Suprapubic skin (tissue), 4 donors: ENCODE results near the gene NOC4L. TPM values are rescaled to one million over a fixed set of nuclear protein-coding genes. Genes with fewer than 3 reads are reported as not detected.

Experiments used
- DNase-seq, 2 donors: peaks; one replicate each; pipeline ENCODE4 v3.0.0-alpha.2; 2019; ENCODE audit warnings: low spot score in 2 of 2
- H3K27ac ChIP-seq: fragments of 200-600 bp; sonication (generic); one replicate; pipeline ENCODE4 v1.5.1; 2019
- H3K27me3 ChIP-seq: fragments of 200-600 bp; sonication (generic); one replicate; pipeline ENCODE4 v1.5.1; 2019
- H3K36me3 ChIP-seq: fragments of 200-600 bp; sonication (generic); one replicate; pipeline ENCODE4 v1.5.1; 2019
- H3K4me1 ChIP-seq: fragments of 200-600 bp; sonication (generic); one replicate; pipeline ENCODE4 v1.5.1; 2019
- H3K4me3 ChIP-seq: fragments of 200-600 bp; sonication (generic); one replicate; pipeline ENCODE4 v1.5.1; 2019; ENCODE audit warnings: mild to moderate bottlenecking
- H3K9me3 ChIP-seq: fragments of 200-600 bp; sonication (generic); one replicate; pipeline ENCODE4 v1.5.1; 2019
- CTCF ChIP-seq, 2 donors: fragments of 200-600 bp in 1 of 2; fragments of 450-650 bp in 1 of 2; sonication (generic) in 1 of 2; IDR thresholded peaks; one replicate each; pipeline ENCODE4 v1.5.1; 2016 to 2019; ENCODE audit warnings: antibody characterized with exemption in 2 of 2, mild to moderate bottlenecking in 1 of 2, moderate library complexity in 1 of 2
- EP300 ChIP-seq: sonication (generic); formaldehyde crosslinking; IDR thresholded peaks from one replicate; pipeline ENCODE4 v1.6.1; 2017; ENCODE audit warnings: antibody characterized with exemption
- POLR2A ChIP-seq, 2 donors: fragments of 450-650 bp; IDR thresholded peaks; one replicate each; pipeline ENCODE4 v1.6.1; 2017; ENCODE audit warnings: antibody characterized with exemption in 2 of 2, mild to moderate bottlenecking in 2 of 2, moderate library complexity in 2 of 2
- POLR2AphosphoS5 ChIP-seq, 3 donors: sonication (generic); formaldehyde crosslinking; IDR thresholded peaks; one replicate each; pipeline ENCODE4 v1.6.1; 2017; ENCODE audit warnings: antibody characterized with exemption in 3 of 3
- WGBS: methylation state at CpG from one replicate; pipeline ENCODE4 v1.1.5; 2018; 5-methylcytosine and 5-hydroxymethylcytosine counted together
- total RNA-seq, 4 donors: library from RNA; depleted of rRNA; stranded (reverse); fragments of >200 nt; gene quantifications; one replicate each; pipeline ENCODE4 v1.1.0, GENCODE V29; 2016

NOC4L gene
- total RNA-seq, 4 donors from 2014 or later: 13.9 to 20.4 (median 16.0) TPM

DNA sequence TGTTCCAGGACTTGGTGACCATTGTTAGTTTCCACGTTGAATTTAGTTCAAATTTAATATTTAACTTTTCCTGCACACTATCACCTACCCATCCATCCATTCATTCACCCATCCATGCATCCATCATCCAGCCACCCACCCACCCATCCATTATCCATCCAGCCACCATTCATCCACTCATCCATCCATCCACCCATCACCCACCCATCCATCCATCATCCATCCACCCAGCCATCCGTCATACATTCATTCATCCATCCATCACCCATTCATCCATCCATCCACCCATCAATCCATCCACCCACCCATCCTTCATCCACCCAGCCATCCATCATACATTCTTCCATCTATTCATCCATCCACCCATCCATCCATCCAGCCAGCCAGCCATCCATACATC is 21.8 kb downstream of the NOC4L start:
- WGBS: 95% methylated on average over 2 of the region's 2 CpGs
- TF ChIP-seq POLR2AphosphoS5 (IDR thresholded peaks at IDR 0.05) (no peak), POLR2A (IDR thresholded peaks at IDR 0.05) (no peak), EP300 (no peak), CTCF (IDR thresholded peaks at IDR 0.05) (no peak)
- DNase-seq: no peak
- Histone ChIP-seq H3K4me1 (peaks cover 22% of the 10 kb centered on the region), H3K27ac (no peak overlapping the region), H3K9me3 (no peaks in the 10 kb centered on the region), H3K36me3 (no peaks in the 10 kb centered on the region), H3K27me3 (peaks cover 48% of the 10 kb centered on the region), H3K4me3 (no peak overlapping the region)

DNA sequence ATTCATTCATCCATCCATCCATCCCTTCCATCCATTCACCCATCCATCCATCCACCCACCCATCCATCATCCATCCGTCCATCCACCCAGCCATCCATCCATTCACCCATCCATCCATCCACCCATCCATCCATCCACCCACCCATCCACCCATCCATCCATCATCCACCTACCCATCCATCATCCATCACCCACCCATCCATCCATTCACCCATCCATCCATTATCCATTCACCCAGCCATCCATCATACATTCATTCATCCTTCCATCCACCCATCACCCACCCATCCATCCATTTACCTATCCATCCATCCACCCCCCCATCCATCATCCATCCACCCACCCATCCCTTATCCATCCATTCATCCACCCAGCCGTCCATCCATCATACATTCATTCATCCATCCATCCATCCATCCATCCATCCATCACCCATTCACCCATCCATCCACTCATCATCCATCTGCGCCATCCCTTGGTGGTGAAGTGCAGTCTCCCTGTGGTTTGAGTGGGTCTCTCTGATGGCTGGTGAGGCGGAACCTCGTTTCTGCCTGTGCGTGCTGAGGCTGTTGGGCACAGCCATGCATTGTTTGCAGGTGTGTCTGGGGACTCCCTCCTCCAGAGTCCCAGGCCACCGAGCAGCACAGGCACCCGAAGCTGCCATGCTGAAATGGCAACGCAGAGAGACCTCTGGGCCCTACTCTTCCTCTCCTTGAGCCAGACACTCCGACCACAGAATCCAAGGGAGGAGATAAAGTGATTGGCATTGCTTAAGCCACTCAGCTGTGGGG is 22.7 kb downstream of the NOC4L start:
- no peak overlapping the region for H3K4me3 ChIP-seq
- no peak overlapping the region for H3K27ac ChIP-seq
- no peak for DNase-seq
- peaks cover 54% of the 10 kb centered on the region for H3K27me3 ChIP-seq
- peaks cover 19% of the 10 kb centered on the region for H3K4me1 ChIP-seq
- H3K9me3 ChIP-seq: no peaks in the 10 kb centered on the region
- 95% methylated on average over 10 of the region's 10 CpGs for WGBS
- no peak for TF ChIP-seq EP300
- no peak for TF ChIP-seq POLR2A (IDR thresholded peaks at IDR 0.05)
- no peak for TF ChIP-seq POLR2AphosphoS5 (IDR thresholded peaks at IDR 0.05)
- TF ChIP-seq CTCF (IDR thresholded peaks at IDR 0.05): no peak
- no peaks in the 10 kb centered on the region for H3K36me3 ChIP-seq

GRCh38 chr12:132167611-132168310 is 23.5 kb downstream of the NOC4L start:
- Histone ChIP-seq H3K4me3 (no peak overlapping the region), H3K27me3 (peaks cover 62% of the 10 kb centered on the region), H3K36me3 (no peaks in the 10 kb centered on the region), H3K4me1 (peaks cover 12% of the 10 kb centered on the region), H3K9me3 (no peaks in the 10 kb centered on the region), H3K27ac (no peak overlapping the region)
- TF ChIP-seq EP300 (no peak), POLR2AphosphoS5 (IDR thresholded peaks at IDR 0.05) (no peak), CTCF (IDR thresholded peaks at IDR 0.05) (no peak), POLR2A (IDR thresholded peaks at IDR 0.05) (no peak)
- no peak for DNase-seq
- WGBS: 76% methylated on average over 30 of the region's 30 CpGs

- WGBS: 84% methylated on average over 10 of the region's 31 CpGs
- Histone ChIP-seq H3K27ac (no peak overlapping the region), H3K9me3 (no peaks in the 10 kb centered on the region), H3K4me1 (peaks cover 5% of the 10 kb centered on the region), H3K27me3 (peaks cover 62% of the 10 kb centered on the region), H3K36me3 (no peaks in the 10 kb centered on the region), H3K4me3 (no peak overlapping the region)
- DNase-seq: no peak
- TF ChIP-seq POLR2AphosphoS5 (IDR thresholded peaks at IDR 0.05) (no peak), POLR2A (IDR thresholded peaks at IDR 0.05) (no peak), EP300 (no peak), CTCF (IDR thresholded peaks at IDR 0.05) (no peak)
These were observed 24.2 kb downstream of the NOC4L start for GRCh38 chr12:132168311-132169031.

DNA sequence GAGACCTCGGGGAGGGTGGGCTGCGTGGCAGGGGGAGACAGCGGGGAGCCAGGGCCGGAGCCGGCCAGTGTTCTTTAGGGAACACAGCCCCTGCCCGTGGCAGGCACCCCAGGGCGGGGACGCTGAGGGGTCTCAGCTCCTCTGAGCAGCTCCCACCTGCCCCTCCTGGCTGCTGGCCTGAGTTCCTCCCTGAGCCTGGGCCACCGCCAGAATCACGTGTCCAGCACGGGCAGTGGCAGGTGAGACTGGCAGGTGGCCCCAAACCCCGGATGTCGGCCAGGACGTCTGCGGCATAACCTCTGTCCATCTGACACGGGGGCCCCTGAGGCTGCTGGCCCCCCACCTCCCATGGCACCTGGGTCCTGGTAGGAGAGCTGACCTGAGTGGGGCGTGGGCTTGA is 25.1 kb downstream of the NOC4L start:
- H3K4me1 ChIP-seq: peaks cover 3% of the 10 kb centered on the region

More for the DNA sequence above, 25.1 kb downstream of the NOC4L start:
- DNase-seq: no peak
- Histone ChIP-seq H3K9me3 (no peaks in the 10 kb centered on the region), H3K4me3 (no peak overlapping the region), H3K36me3 (no peaks in the 10 kb centered on the region), H3K27me3 (peaks cover 63% of the 10 kb centered on the region), H3K27ac (no peak overlapping the region)
- 94% methylated on average over 5 of the region's 17 CpGs for WGBS
- no peak for TF ChIP-seq EP300
- TF ChIP-seq CTCF (IDR thresholded peaks at IDR 0.05): no peak
- no peak for TF ChIP-seq POLR2AphosphoS5 (IDR thresholded peaks at IDR 0.05)
- TF ChIP-seq POLR2A (IDR thresholded peaks at IDR 0.05): no peak
